ENCODE measurements around the gene MYLK. TPM values are rescaled to one million over a fixed set of nuclear protein-coding genes. Genes with fewer than 3 reads are reported as not detected.

MYLK gene
- total RNA-seq, 4 donors from 2014 or later = 9.7 to 92.8 (median 32.5) TPM

- DNase-seq (ENCODE audit: low spot score in 2 of 2) = peak in 1 of 2 donors; percentile 46
- no peak overlapping the region for H3K4me3 ChIP-seq (ENCODE audit: low read depth, poor library complexity, severe bottlenecking)
- intact Hi-C loops (cut with DNase I; ENCODE audit: low total_unique reads) = no loop called here
- TF ChIP-seq POLR2A (IDR thresholded peaks at IDR 0.05) (no peak), CTCF (IDR thresholded peaks at IDR 0.05) (no peak)
- WGBS, 2 donors = 48 to 65% methylated on average over 2 of the region's 2 CpGs
Measured at GRCh38 chr3:123644358-123644757, 239.8 kb downstream of the MYLK start.

GRCh38 chr3:123642957-123643330 lies 241.2 kb downstream of the MYLK start:
- no peak for TF ChIP-seq POLR2A (IDR thresholded peaks at IDR 0.05)
- TF ChIP-seq CTCF (IDR thresholded peaks at IDR 0.05) = no peak
- peak in 1 of 2 donors; percentile 64 for DNase-seq (ENCODE audit: low spot score in 2 of 2)
- intact Hi-C loops (cut with DNase I; ENCODE audit: low total_unique reads) = no loop called here
- no peak overlapping the region for H3K4me3 ChIP-seq (ENCODE audit: low read depth, poor library complexity, severe bottlenecking)
- 92 to 94% methylated on average over 4 of the region's 4 CpGs for WGBS, 2 donors

GRCh38 chr3:123642182-123642956 lies 241.8 kb downstream of the MYLK start:
- WGBS, 2 donors = 37 to 45% methylated on average over 3 of the region's 3 CpGs
- no peak overlapping the region for H3K4me3 ChIP-seq (ENCODE audit: low read depth, poor library complexity, severe bottlenecking)
- no peak for TF ChIP-seq POLR2A (IDR thresholded peaks at IDR 0.05)
- TF ChIP-seq CTCF (IDR thresholded peaks at IDR 0.05) = peak in 1 of 3 donors; percentile 30
- intact Hi-C loops (cut with DNase I; ENCODE audit: low total_unique reads) = no loop called here
- DNase-seq (ENCODE audit: low spot score in 2 of 2) = peak; percentile 58 to 88

- peak in 1 of 2 donors; percentile 15 for DNase-seq (ENCODE audit: low spot score in 2 of 2)
- no peak for TF ChIP-seq POLR2A (IDR thresholded peaks at IDR 0.05)
- intact Hi-C loops (cut with DNase I; ENCODE audit: low total_unique reads) = no loop called here
- no peak overlapping the region for H3K4me3 ChIP-seq (ENCODE audit: low read depth, poor library complexity, severe bottlenecking)
- WGBS, 2 donors = 86% methylated on average over 3 to 4 of the region's 4 CpGs
Measured at GRCh38 chr3:123641505-123641904, 242.6 kb downstream of the MYLK start.

GRCh38 chr3:123640740-123641462 lies 243.2 kb downstream of the MYLK start:
- intact Hi-C loops (cut with DNase I; ENCODE audit: low total_unique reads) = no loop called here
- no peak overlapping the region for H3K4me3 ChIP-seq (ENCODE audit: low read depth, poor library complexity, severe bottlenecking)
- 74 to 82% methylated on average over 4 of the region's 4 CpGs for WGBS, 2 donors
- no peak for TF ChIP-seq POLR2A (IDR thresholded peaks at IDR 0.05)
- TF ChIP-seq CTCF (IDR thresholded peaks at IDR 0.05) = no peak
- no peak for DNase-seq (ENCODE audit: low spot score in 2 of 2)

GRCh38 chr3:123640311-123640710 lies 243.8 kb downstream of the MYLK start:
- TF ChIP-seq POLR2A (IDR thresholded peaks at IDR 0.05) (no peak), CTCF (IDR thresholded peaks at IDR 0.05) (no peak)
- no peak overlapping the region for H3K4me3 ChIP-seq (ENCODE audit: low read depth, poor library complexity, severe bottlenecking)
- DNase-seq (ENCODE audit: low spot score in 2 of 2) = no peak
- 96 to 97% methylated on average over 15 of the region's 15 CpGs for WGBS, 2 donors
- intact Hi-C loops (cut with DNase I; ENCODE audit: low total_unique reads) = no loop called here

Measured in lower leg skin (tissue), 4 donors.